HuH-7 (cell line): ENCODE results near the gene RAP1GAP2.
A peak's percentile ranks its signal among the peaks of the same experiment; 100 is the strongest.

ENCODE experiments used
- DNase-seq: peaks from one replicate; pipeline ENCODE4 v3.0.0; 2011; ENCODE audit warnings: low spot score

RAP1GAP2 gene

DNA sequence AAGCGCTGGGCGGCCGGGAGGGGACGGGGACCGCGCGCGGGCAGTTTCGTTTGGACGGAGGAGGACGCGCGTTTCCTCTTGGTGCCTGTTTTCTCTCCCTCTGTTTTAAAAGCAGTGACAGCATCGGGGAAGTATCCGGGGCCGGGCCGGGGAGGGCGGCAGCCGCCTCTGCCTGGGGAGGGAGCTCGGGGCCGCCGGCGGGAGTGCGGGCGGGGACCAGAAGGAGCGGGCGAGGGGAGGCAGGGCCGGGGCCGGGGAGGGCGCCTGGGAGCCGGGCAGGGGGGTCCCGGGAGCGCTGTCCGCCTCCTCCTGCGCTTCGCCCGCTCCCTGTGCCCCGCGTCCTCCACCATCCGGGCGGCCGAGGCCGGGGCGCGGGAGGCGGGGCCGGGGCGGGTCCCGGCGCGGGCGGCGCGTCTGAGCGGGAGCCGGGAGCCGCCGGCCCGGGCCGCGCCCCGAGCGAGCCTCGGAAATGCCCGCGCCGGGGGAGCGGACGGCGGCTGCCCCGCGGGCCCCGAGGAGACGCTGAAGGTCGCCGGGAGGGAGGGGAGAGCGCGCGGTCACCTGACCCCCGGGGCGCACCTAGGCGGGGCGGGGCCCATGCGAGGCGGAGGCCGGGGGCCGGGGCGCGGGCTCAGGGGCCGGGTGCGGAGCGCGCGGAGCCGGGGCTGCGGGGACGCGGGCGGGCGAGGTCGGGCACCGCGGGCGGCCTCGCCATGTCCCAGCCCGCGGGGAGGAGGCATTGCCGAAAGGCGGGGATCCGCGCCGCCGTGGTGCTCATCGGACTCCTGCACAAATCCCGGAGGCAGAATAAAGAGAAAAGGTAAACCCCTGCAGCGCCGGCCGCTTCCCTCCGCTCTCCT lies 57.3 kb downstream of the RAP1GAP2 start:
- DNase-seq, result peak; percentile 33

DNA sequence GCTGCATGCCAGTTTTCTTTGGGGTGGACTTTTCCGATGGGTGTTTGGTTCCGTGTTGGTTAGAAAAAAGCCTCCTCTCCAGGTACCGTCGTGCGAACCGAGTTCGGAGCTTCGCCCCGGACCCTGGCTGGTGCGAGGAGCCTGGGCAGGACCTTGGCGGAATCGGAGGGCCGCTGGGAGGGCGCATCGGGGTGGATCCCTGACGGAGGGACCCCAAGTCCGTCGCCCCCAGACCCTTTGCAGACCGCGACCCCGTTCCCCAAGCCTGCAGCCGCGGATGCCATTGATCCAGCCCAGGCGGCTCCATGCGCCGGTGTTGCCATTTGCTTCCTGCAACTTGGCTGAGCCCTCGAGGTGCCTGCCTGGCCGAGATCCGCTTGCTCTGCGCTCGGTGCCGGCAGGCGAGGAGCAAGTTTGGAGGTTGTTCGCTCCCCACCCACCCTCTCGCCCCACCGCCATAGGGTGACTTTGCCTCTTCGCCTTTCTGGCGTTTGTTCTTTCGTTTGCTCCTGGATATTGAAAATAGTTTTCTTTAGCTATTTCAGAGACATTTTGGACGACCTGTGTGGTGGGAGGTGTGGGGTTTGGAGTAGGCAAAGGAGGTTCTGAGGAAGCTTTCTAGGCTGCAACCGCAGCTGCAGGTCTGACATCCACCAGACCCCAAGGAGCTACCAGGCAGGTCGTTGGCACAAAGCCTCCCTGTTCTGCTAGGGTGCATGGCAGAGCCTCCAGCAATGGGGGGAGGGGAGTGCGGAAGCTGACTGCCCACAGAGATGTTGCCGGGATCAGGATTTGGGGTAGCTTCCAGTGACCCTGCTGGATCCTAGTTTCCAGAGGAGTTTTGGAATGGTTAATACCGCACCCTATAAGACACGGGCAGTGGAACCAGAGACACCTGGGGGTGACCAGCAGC lies 58.2 kb downstream of the RAP1GAP2 start:
- no peak for DNase-seq

DNA sequence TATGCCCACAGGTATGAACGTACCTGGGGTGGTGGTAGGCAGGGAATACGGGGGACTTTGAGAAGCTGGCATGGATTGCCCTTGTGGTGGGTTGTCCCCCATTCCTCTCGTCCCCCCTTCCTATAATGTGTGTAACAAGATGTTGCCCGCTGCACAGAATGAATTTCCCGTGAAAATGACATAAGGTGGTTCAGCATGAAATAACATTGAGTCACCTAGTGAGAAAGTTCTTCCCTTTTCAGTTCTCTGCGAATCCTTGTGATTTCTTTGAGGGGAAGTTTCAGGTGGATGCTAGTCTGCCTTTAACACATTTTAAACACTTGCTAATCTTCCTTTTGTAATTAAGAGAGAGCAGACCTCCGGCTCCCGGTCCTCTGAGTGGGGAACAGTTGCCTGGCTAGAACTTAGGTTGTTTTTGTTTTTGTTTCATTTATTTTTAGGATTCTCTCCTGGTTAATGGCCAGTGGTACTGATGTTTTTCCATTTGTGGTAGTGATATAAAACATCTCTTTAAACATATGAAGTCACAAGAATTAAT lies 58.9 kb downstream of the RAP1GAP2 start:
- DNase-seq, result no peak

DNA sequence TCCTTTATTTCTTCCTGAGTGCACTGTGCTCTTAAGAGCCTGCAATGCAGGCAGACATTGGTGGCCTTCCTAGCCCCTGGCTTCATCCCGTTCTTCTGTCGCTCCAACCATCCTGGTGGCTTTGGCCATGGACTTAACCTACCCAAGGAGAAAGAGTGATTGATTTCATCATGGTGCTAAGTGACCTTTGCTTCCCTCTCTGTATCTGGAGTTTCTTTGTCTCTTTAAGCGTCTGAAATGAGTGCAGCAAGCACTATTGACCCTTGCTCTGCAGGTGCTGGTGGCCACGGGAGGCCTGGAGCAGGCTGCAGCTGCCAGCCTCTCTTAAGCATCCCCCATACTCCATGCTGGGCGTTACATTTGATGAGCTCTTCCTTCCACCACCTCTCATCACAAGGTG lies 60.5 kb downstream of the RAP1GAP2 start:
- no peak for DNase-seq

DNA sequence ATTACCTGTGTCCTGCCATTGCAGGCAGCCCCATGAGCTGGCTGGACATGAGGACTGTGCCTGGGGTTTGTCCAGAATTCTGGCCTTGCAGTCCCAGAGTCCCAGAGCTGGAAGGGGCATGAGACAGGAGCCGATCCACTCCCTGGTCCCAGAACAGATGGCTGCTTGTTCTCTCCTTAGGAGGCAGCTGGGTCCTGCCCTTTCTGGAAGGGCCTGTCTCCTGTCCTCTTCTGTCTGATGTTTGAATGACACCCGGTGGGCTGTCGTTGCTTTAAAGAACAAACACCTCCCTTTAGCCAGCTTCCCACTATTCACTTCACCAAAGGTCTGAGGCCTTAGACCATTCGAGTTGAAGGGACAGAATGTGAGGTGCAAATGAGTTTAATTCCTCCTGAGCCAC lies 63.8 kb downstream of the RAP1GAP2 start:
- no peak for DNase-seq

DNA sequence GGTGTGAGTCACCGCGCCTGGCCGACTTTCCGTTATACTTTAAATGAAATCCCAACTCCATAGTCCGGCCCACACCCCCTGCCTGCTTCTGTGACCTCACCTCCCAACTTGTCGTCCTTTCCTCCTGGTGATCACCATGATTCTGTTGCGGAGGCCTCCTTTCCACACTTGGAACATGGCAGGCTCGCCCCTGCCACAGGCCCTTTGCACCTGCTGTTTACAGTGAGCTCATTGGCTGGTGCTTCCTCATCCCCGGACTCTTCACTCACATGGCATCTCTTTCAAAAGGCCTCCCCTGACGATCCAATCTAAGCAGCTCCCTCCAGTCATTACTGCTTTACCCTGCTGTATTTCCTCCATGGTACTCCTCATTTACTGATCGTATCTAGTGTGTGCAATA lies 64.6 kb downstream of the RAP1GAP2 start:
- no peak for DNase-seq

DNA sequence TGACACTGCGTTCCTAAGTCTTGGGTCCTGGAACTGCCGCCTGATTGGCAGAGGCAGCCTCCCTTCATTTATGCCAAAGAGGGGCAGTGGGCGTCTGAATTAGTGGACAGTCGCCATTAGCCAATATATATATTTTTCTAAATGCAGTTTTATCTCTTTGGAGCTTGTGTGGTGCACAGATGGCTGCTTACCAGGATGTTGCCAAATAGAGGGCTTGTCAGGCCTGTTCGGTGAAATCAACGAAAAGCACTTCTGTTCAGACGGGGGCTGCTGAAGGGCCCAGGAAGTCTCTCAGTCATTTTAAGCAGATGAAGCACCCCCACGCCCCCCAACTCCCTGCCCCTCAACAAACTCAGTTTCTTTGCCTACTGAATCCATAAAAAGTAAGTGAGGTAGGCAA lies 66.0 kb downstream of the RAP1GAP2 start:
- DNase-seq, result no peak

DNA sequence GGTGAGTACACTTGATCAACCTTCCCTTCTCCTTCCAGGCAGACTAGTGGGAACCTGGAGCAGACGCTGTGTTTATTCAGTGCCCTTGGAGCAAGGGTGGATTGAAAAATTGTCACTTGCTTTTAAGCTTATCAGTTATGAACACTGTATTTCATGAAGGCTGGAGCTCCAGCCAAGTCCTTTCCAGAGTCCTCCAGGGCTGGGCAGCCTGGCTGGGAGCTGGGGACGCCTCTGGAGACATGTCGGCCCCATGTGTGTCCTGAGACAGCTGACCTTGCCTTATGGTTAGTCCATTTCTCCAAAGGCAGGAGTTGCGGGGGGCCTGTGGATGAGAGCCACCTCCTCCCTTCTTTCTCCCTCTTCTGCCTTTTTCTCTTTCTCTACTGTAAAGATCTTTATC lies 67.0 kb downstream of the RAP1GAP2 start:
- no peak for DNase-seq

DNA sequence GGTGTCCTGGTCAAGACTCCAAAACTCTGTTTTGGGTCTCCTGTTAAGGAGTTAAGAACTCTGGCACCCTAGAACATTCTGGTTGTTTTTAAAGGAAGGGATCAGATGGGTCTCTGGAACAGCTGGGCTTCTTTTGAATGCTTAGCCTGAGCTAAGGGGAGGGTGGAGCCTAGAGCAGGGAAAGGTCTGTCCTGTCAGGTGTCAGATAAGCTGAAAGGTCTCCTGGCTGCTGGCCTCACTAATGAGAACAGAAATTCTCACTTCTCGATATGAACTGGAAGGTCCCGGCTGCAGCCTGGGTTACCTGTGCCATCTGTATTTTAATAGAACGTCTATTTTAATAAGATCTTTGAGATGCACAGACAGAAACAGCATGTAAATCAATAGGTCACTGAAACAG lies 69.0 kb downstream of the RAP1GAP2 start:
- DNase-seq, result no peak

DNA sequence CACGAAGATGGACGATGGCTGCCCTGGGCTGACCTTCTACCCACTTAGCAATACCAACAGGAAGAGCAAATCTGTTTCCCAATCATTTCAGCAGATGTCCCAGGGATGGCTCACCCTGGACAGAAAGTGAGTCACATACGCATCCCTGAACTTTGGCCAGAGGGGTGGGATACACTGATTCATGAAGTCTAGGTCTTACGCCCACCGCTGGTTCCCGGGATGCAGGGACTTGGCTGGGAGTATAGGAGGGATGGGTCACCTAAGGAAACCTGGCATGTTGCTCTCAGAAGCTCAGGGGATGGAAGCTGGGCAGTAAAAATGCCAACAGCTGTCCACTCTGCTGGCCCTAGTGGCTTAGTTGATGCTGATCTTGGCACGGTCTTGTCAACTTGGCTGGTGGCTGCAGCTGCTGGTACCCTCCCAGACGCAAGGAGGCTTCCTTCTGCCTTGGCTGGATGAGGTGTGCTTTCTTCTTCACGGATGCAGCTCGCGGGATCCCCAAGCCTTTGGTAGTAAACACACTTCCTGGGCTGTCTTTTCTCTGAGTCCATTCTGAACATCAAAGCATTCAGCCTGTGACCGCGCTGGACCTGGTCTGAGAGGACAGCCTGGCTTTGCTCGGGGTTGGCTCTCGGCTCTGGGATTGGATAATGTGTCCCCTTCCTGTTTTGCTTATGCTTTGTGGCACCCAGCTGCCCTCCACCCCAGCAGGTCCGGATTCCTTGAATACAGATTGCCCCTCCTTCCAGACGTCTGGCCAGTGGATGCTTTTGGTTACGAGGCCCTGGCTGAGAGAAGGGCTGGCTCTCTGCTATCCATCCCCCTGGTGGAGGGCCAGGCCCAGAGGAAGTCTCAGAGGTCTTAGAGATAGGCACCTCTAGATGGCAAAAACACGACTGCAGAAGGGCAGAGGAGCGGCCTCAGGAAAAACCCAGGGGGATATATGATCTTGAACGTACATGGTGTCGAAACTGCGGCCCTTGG lies 71.5 kb downstream of the RAP1GAP2 start:
- no peak for DNase-seq

DNA sequence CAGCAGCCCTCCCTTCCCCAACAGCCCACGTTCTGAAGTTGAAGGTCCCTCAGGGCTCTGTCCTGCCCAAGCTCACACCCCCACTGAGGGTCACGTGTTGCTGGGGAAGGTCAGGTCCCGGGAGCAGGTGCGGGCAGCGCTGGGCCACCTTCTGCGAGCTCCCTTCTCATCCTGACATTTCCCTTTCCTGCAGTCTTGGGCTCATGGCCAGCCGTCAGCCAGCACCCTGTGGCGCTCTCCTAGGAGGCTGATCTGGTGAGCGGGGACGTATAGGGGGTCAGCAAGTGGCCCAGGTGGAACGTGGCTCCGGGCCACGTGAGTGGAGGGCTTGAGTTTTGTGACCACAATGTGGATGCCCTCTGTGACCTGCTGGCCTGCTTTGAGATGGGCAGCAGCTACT lies 73.4 kb downstream of the RAP1GAP2 start:
- no peak for DNase-seq

DNA sequence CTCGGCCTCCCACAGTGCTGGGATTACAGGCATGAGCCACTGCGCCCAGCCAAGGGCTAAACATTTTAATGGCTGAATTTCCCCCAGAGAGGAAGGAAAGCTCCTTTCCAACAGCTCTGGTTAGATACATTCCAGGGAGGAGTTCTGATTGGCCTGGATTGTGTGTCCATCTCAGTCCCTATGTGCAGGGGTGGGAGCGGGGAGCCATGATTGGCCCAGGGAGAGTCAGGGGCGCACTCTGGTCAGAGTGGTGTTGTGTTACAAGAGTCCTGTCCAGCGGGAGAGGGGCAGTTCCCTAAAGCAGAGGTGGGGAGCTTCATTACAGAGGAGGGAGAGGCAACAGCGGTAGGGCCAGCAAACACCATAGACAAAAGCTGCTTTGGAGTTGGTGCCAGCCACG lies 75.0 kb downstream of the RAP1GAP2 start:
- DNase-seq, result no peak

DNA sequence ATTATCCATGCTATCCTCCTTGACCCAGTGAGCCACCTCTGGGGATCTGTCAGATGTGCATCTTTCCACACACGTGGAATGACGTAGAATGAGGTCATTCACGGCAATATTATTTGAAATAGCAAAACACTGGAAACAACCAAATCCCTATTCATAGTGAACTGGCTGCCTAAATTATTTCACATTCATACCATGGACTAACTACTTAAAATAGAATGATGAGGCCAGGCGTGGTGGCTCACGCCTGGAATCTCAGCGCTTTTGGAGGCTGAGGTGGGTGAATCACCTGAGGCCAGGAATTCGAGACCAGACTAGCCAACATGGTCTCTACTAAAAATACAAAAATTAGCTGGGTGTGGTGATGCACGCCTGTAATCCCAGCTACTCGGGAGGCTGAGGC lies 75.5 kb downstream of the RAP1GAP2 start:
- DNase-seq, result no peak

DNA sequence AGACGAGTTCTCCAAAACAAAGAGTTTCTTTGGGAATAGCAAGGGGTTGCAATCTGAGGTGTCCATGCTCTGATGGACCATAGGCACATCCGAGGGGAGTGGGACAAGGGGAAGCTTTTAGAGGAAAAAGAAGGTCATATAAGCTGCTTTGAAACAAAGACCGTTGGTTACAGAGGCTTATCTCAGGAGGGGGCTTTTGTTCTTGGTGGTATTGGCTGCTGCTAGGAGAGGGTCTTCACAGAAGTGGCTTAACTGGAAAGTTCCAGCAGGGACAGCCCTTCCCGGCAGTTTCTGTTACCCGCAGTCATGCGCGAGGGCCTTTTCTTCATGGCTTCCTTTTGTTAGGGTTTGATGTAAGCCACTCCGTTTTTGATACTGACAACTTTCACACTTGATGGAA lies 76.0 kb downstream of the RAP1GAP2 start:
- no peak for DNase-seq

DNA sequence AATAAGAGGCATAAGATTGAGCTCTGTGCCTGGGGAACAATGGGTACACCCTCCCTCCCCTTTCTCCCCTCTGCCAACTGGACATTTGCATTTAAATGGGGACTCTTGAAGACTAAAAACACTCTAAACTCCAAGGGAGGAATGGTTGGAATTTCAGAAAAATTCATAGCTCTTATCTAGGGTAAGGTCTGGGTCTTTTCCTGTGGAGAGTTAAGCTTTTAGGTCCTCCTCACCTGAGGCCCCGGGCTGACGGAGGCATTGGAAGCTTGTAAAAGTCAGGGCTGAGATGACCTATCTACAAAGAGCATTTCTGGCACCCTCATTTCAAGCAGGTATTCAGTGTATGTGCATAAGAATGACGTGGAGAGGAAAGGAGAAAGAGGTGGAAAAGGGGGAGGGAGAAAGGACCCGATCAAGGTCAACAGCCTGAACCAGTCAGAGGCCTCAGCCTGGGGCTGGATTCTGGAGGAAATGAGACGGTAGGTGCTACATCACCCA lies 78.0 kb downstream of the RAP1GAP2 start:
- DNase-seq, result no peak

DNA sequence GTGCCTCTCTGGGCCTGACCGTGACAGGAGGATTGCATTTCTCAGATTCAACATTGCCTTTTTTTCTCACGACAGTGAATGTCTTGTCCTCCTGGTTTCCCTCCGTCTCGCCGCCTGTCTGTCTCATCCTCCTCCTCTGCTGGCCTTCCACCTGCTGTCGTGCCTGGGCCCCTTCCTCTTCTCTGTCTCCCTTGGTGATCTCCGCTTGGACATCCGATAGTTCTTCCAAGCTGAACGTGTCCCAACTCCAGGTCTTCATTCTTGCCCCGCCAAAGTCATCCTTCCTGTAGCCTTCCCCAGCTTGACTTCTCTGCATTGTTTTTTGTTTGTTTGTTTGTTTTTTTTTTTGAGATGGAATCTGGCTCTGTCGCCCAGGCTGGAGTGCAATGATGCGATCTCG lies 79.4 kb downstream of the RAP1GAP2 start:
- DNase-seq, result no peak

DNA sequence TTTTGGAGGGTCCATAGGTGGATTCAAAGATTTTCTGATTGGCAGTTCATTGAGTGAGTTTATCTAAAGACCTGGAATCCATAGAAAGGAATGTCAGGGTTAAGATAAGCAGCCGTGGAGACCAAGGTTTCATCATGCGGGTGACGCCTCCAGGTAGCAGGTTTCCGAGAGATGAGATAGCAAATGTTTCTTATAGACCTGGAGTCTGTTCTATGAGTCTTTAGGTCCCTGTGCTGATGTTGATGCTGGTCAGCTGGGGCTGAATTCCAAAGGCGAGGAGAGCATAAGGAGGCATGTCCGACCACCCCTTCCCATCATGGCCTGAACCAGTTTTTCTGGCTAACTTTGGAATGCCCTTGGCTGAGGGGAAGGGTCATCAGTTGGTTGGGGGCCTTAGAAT lies 80.2 kb downstream of the RAP1GAP2 start:
- DNase-seq, result no peak

DNA sequence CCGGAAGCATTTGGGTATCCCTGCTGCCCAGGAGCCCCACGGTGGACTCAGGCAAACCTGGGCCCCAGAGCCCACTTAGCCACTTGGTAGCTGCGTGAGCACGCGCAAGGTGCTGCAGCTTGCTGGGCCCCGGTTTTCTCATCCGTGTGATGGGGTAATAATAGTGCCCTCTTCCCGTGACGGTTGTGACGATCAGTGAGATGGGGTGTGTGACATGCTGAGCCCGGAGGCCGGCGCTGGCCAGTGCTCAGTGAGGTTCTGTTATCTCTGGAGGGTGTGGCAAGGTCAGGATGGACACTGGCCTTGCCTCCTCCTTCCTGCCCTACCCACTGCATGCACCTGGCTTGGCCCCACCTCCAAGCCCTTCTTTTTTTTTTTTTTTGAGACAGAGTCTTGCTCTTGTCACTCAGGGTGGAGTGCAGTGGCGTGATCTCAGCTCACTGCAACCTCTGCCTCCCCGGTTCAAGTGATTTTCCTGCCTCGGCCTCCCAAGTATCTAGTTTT lies 82.6 kb downstream of the RAP1GAP2 start:
- no peak for DNase-seq

DNA sequence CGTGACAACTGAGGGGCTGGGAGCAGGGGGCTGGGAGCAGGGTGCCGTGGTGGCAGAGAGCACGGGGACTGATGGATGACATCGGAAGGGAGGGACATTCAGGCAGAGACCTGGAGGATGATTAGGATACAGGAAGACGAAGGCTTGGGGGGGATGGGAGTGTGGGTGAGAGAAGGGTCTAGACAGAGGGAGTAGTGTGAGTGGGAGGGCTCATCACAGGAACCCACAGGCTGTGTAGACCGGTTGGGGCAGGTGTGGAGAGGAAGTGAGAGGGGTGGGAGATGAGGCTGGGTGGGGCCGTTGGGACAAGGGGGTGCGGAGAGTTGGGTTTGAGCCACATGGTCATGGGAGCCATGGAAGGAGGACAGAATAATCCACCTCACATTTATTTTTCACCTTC lies 83.8 kb downstream of the RAP1GAP2 start:
- DNase-seq, result no peak

DNA sequence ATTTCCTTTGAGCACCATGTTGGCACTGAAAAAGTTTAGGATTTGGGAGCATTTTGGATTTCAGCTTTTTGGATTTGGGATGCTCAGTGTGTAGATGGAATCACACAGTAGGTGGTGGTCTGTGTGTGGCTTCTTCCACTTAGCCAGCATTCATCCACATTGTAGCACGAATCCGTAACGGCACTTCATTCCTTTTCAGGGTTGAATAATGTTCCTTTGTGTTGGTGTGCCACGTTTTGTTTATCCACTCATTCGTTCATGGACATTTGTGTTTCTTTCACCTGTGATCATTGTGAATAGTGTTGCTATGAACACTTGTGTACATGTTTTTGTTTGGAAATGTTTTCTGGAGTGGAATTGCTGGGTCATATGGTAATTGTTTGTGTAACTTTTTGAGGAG lies 85.1 kb downstream of the RAP1GAP2 start:
- no peak for DNase-seq

DNA sequence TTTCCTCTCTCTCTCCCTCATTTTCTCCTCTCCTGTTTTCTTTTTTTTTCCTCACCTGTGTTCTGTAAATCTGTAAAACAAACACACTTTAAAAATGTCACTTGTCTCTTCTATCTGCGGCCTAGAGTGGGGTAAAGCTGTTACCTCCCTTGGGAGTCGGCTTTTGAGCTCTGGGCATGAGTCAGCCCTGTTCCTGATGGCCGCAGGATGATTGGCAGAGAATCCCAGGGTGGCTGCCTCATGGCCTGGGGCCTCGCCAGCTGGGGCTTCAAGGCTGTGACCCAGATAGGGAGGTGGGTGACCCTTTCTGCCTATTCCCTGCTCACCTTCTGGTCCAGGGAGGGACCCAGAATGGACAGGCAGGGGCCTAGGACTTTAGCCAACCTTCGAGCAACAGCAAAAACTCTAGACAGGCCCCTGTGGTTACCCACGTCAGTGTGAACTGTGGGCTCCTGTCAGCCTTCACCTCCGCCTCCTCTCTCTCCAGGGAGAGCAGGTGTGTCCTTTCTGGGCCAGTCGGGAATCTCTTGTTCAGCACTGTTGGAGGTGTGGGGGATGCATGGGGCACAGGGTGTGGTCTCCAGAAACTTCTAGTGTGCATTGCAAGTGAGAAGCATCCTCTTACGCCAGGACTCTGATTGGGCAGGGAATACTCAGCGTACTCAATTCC lies 87.4 kb downstream of the RAP1GAP2 start:
- no peak for DNase-seq
